Left lung (tissue), 10 donors: ENCODE measurements around the gene CHIC2. TPM values are rescaled to one million over a fixed set of nuclear protein-coding genes. Genes with fewer than 3 reads are reported as not detected.

Source experiments
- ATAC-seq: fragments of 200-7000 bp; cut with Tn5 transposase; one replicate; pipeline ENCODE4 v1.9.1; 2020; ENCODE audit warnings: moderate library complexity
- DNase-seq, 4 donors: peaks; one replicate each; pipeline ENCODE4 v3.0.0-alpha.2; 2013 to 2020
- H3K27ac ChIP-seq, 2 donors: fragments of 200-600 bp; sonication (generic) in 1 of 2; one replicate each; pipeline versions ENCODE4 v1.5.0 to v1.8.0; 2020 to 2021
- H3K27me3 ChIP-seq, 2 donors: fragments of 200-600 bp; sonication (generic) in 1 of 2; one replicate each; pipeline versions ENCODE4 v1.5.0 to v1.8.0; 2020 to 2021
- H3K36me3 ChIP-seq, 2 donors: fragments of 200-600 bp; sonication (generic) in 1 of 2; one replicate each; pipeline versions ENCODE4 v1.5.0 to v1.8.0; 2020 to 2021
- H3K4me1 ChIP-seq, 2 donors: fragments of 200-600 bp; one replicate each; pipeline ENCODE4 v1.8.0; 2021
- H3K4me3 ChIP-seq, 2 donors: fragments of 200-600 bp; sonication (generic) in 1 of 2; one replicate each; pipeline versions ENCODE4 v1.5.0 to v1.8.0; 2020 to 2021; ENCODE audit warnings: mild to moderate bottlenecking in 1 of 2
- H3K9me3 ChIP-seq, 2 donors: fragments of 200-600 bp; sonication (generic) in 1 of 2; one replicate each; pipeline versions ENCODE4 v1.5.0 to v1.8.0; 2020 to 2021
- CTCF ChIP-seq, 2 donors: fragments of 200-600 bp; sonication (generic) in 1 of 2; IDR thresholded peaks; one replicate each; pipeline versions ENCODE4 v1.5.0 to v1.8.0; 2021; ENCODE audit warnings: antibody characterized with exemption in 2 of 2
- intact Hi-C, 2 donors: fragments of 100-400 bp; cut with DNase I; formaldehyde crosslinking; loops; one replicate each; pipeline versions ENCODE4 v1.11.2 to v1.14.2; 2022
- polyA plus RNA-seq, 6 donors: library from polyadenylated mRNA; unstranded; fragments of 120-200 nt; gene quantifications; one replicate each; pipeline ENCODE4 v1.2.1, GENCODE V29; 2013; ENCODE audit not compliant: insufficient read length in 6 of 6
- total RNA-seq, 2 donors: library from RNA; stranded (reverse); fragmentation: NEBNext Ultra II Directional; extraction: Animal tissue kit (Norgen Biotek cat#: 25700); gene quantifications; one replicate each; pipeline ENCODE4 v1.2.1, GENCODE V29; 2021
- donor health status: DM: no; HTN: yes; CAD: no.
- donor health status: DM: no; HTN: no; CAD: no.

Gene CHIC2
- total and polyA plus RNA-seq, 8 donors: 18.5 to 34.9 (median 26.4) TPM

GRCh38 chr4:54061067-54061466, 3.3 kb downstream of the CHIC2 start:
- no peaks in the 10 kb centered on the region for H3K9me3 ChIP-seq
- DNase-seq: no peak
- ATAC-seq: no peak
- no peak for TF ChIP-seq CTCF (IDR thresholded peaks at IDR 0.05)
- intact Hi-C loops: no loop called here
- H3K4me3 ChIP-seq: peak overlapping the region in 1 of 2 donors; percentile 85
- H3K36me3 ChIP-seq: no peaks in the 10 kb centered on the region
- peaks cover 20 to 76% of the 10 kb centered on the region in 2 donors for H3K4me1 ChIP-seq
- no peaks in the 10 kb centered on the region for H3K27me3 ChIP-seq
- no peak overlapping the region for H3K27ac ChIP-seq

GRCh38 chr4:54060116-54060515, 4.3 kb downstream of the CHIC2 start:
- ATAC-seq: no peak
- intact Hi-C loops: no loop called here
- H3K4me3 ChIP-seq: no peak overlapping the region
- no peaks in the 10 kb centered on the region for H3K9me3 ChIP-seq
- TF ChIP-seq CTCF (IDR thresholded peaks at IDR 0.05): no peak
- no peak overlapping the region for H3K27ac ChIP-seq
- no peaks in the 10 kb centered on the region for H3K36me3 ChIP-seq
- H3K27me3 ChIP-seq: no peaks in the 10 kb centered on the region
- H3K4me1 ChIP-seq: peaks cover 16 to 67% of the 10 kb centered on the region in 2 donors
- DNase-seq: no peak

GRCh38 chr4:54058171-54058570, 6.2 kb downstream of the CHIC2 start:
- intact Hi-C loops: no loop called here

GRCh38 chr4:54056360-54056759, 8.0 kb downstream of the CHIC2 start:
- TF ChIP-seq CTCF (IDR thresholded peaks at IDR 0.05): no peak
- H3K36me3 ChIP-seq: no peaks in the 10 kb centered on the region
- no peak overlapping the region for H3K27ac ChIP-seq
- intact Hi-C loops: no loop called here
- H3K9me3 ChIP-seq: no peaks in the 10 kb centered on the region
- no peak for ATAC-seq
- DNase-seq: no peak
- H3K27me3 ChIP-seq: no peaks in the 10 kb centered on the region
- H3K4me1 ChIP-seq: peaks cover 0 to 76% of the 10 kb centered on the region in 2 donors
- no peak overlapping the region for H3K4me3 ChIP-seq

More at GRCh38 chr4:54058171-54058570, 6.2 kb downstream of the CHIC2 start:
- no peak for TF ChIP-seq CTCF (IDR thresholded peaks at IDR 0.05)
- Histone ChIP-seq H3K27me3 (no peaks in the 10 kb centered on the region), H3K36me3 (no peaks in the 10 kb centered on the region), H3K27ac (no peak overlapping the region), H3K9me3 (no peaks in the 10 kb centered on the region), H3K4me3 (no peak overlapping the region), H3K4me1 (peaks cover 15 to 78% of the 10 kb centered on the region in 2 donors)
- ATAC-seq (no peak), DNase-seq (no peak)

- no peak for TF ChIP-seq CTCF (IDR thresholded peaks at IDR 0.05)
- Histone ChIP-seq H3K4me3 (no peak overlapping the region), H3K36me3 (no peaks in the 10 kb centered on the region), H3K27ac (no peak overlapping the region), H3K4me1 (peaks cover 0 to 73% of the 10 kb centered on the region in 2 donors), H3K9me3 (no peaks in the 10 kb centered on the region), H3K27me3 (no peaks in the 10 kb centered on the region)
- DNase-seq (no peak), ATAC-seq (no peak)
- intact Hi-C loops: no loop called here
These were observed 8.9 kb downstream of the CHIC2 start for GRCh38 chr4:54055494-54055893.
